ENCODE data around the gene GATA2. TPM values are rescaled to one million over a fixed set of nuclear protein-coding genes. Genes with fewer than 3 reads are reported as not detected.

The GATA2 gene
- total RNA-seq, 1 experiment from 2014 or later: 18.6 TPM

GRCh38 chr3:128486205-128486628, 6.8 kb downstream of the GATA2 start:
- Histone ChIP-seq H3K9ac (ENCODE audit: low read length) (peak overlapping the region; percentile 82), H3K9me2 (ENCODE audit: insufficient read depth) (no peaks in the 10 kb centered on the region), H3K9me3 (ENCODE audit: control insufficient read depth in 1 of 2, insufficient read depth in 1 of 2, low read depth in 1 of 2, low read length in 2 of 2) (no peaks in the 10 kb centered on the region), H3K79me2 (ENCODE audit: insufficient read depth, low read length) (peaks cover 33% of the 10 kb centered on the region; the same call in 1 of the 2 replicates), H4K20me1 (ENCODE audit: insufficient read depth) (no peaks in the 10 kb centered on the region), H3K27ac (ENCODE audit: low read depth, low read length) (no peak overlapping the region), H3K4me1 (ENCODE audit: control insufficient read depth in 1 of 2, insufficient read depth in 2 of 2, low read length in 2 of 2) (peaks cover 7 to 27% of the 10 kb centered on the region in 2 experiments), H3K27me3 (ENCODE audit: insufficient read depth, low read length) (no peaks in the 10 kb centered on the region), H2AFZ (ENCODE audit: low read depth, low read length, poor library complexity, severe bottlenecking) (no peak overlapping the region), H3K4me2 (ENCODE audit: low read length) (peak overlapping the region; percentile 100), H3K36me3 (ENCODE audit: control insufficient read depth in 1 of 2, insufficient read depth in 2 of 2, low read length in 2 of 2) (peaks cover 0 to 13% of the 10 kb centered on the region in 2 experiments; a peak in 2 of 4 replicates), H3K4me3 (replicated peaks in 1 of 2; ENCODE audit: low read depth in 1 of 2, low read length in 2 of 2) (peak overlapping the region; percentile 75 to 76)
- no peak for TF ChIP-seq JUND (IDR thresholded peaks at IDR 0.05)
- TF ChIP-seq CEBPB (IDR thresholded peaks at IDR 0.05; ENCODE audit: low read depth): no peak
- no peak for TF ChIP-seq FOSL1 (IDR thresholded peaks at IDR 0.05; ENCODE audit: low read depth)
- no peak for TF ChIP-seq ZBTB33 (IDR thresholded peaks at IDR 0.05; ENCODE audit: extremely low read depth, insufficient replicate concordance, low read length)
- POLR2A ChIA-PET: no interaction called here
- ATAC-seq (no peak), DNase-seq (ENCODE audit: low read depth, low spot score) (no peak)
- no TSS peak for BruUV-seq (replicated peaks)
- RAD21 ChIA-PET (ENCODE audit: low non-redundant PET in 1 of 2, low total read pairs in 2 of 2, uncharacterized antibody in 2 of 2, unreplicated experiment in 2 of 2): no interaction called here
- intact Hi-C loops (cut with micrococcal nuclease): loop anchor here (5.0 kb wide), 1 partner anchor 69 kb away; no protein-coding TSS in a partner anchor
- CTCF ChIA-PET: no interaction called here

- peaks cover 5 to 24% of the 10 kb centered on the region in 2 experiments for H3K4me1 ChIP-seq (ENCODE audit: control insufficient read depth in 1 of 2, insufficient read depth in 2 of 2, low read length in 2 of 2)
These were observed 7.5 kb downstream of the GATA2 start for GRCh38 chr3:128485282-128486204.

More at GRCh38 chr3:128485282-128486204, 7.5 kb downstream of the GATA2 start:
- H3K4me2 ChIP-seq (ENCODE audit: low read length): no peak overlapping the region
- BruUV-seq (replicated peaks): no TSS peak
- no peaks in the 10 kb centered on the region for H3K27me3 ChIP-seq (ENCODE audit: insufficient read depth, low read length)
- H2AFZ ChIP-seq (ENCODE audit: low read depth, low read length, poor library complexity, severe bottlenecking): no peak overlapping the region
- H3K27ac ChIP-seq (ENCODE audit: low read depth, low read length): no peak overlapping the region
- ATAC-seq (no peak), DNase-seq (ENCODE audit: low read depth, low spot score) (no peak)
- ChIA-PET POLR2A (no interaction called here), CTCF (no interaction called here), RAD21 (ENCODE audit: low non-redundant PET in 1 of 2, low total read pairs in 2 of 2, uncharacterized antibody in 2 of 2, unreplicated experiment in 2 of 2) (no interaction called here)
- no peak overlapping the region for H3K9ac ChIP-seq (ENCODE audit: low read length)
- intact Hi-C loops (cut with micrococcal nuclease): loop anchor here (5.0 kb wide), 1 partner anchor 68 kb away; no protein-coding TSS in a partner anchor
- peaks cover 26% of the 10 kb centered on the region; the same call in 1 of the 2 replicates for H3K79me2 ChIP-seq (ENCODE audit: insufficient read depth, low read length)
- H4K20me1 ChIP-seq (ENCODE audit: insufficient read depth): no peaks in the 10 kb centered on the region
- TF ChIP-seq SIN3A (IDR thresholded peaks at IDR 0.05; ENCODE audit: low read depth): no peak
- peaks cover 0 to 16% of the 10 kb centered on the region in 2 experiments; a peak in 2 of 4 replicates for H3K36me3 ChIP-seq (ENCODE audit: control insufficient read depth in 1 of 2, insufficient read depth in 2 of 2, low read length in 2 of 2)
- H3K9me3 ChIP-seq (ENCODE audit: control insufficient read depth in 1 of 2, insufficient read depth in 1 of 2, low read depth in 1 of 2, low read length in 2 of 2): no peaks in the 10 kb centered on the region
- no peaks in the 10 kb centered on the region for H3K9me2 ChIP-seq (ENCODE audit: insufficient read depth)
- no peak overlapping the region for H3K4me3 ChIP-seq (replicated peaks in 1 of 2; ENCODE audit: low read depth in 1 of 2, low read length in 2 of 2)
